K562 (cell line): Measurements from ENCODE around the gene INTS1.

Source experiments
- CBX1 ChIP-seq: sonication (generic); IDR thresholded peaks from 2 replicates; pipeline ENCODE4 v1.6.1; 2016; ENCODE audit warnings: antibody characterized with exemption, low read depth, mild to moderate bottlenecking
- E2F4 ChIP-seq: sonication (generic); formaldehyde crosslinking; IDR thresholded peaks from 2 replicates; pipeline ENCODE4 v1.8.0; 2022; ENCODE audit warnings: mild to moderate bottlenecking, low read depth, missing genetic modification reagents
- EHMT2 ChIP-seq: fragments of 450-650 bp; IDR thresholded peaks from 2 replicates; pipeline ENCODE4 v1.6.1; 2018; ENCODE audit warnings: antibody characterized with exemption
- ELK1 ChIP-seq: sonication (generic); formaldehyde crosslinking; IDR thresholded peaks from 2 replicates; pipeline ENCODE4 v1.8.1; 2022; ENCODE audit warnings: missing genetic modification reagents
- EZH2 ChIP-seq: IDR thresholded peaks from 2 replicates; pipeline ENCODE4 v1.6.1; 2012; ENCODE audit warnings: low read depth, mild to moderate bottlenecking, inconsistent platforms, low read length, borderline replicate concordance
- HDAC2 ChIP-seq: fragments of 450-650 bp; IDR thresholded peaks from 2 replicates; pipeline ENCODE4 v1.6.1; 2016; ENCODE audit warnings: mild to moderate bottlenecking
- MAX ChIP-seq: sonication (generic); formaldehyde crosslinking; IDR thresholded peaks from 2 replicates; pipeline ENCODE4 v1.9.0; 2022; ENCODE audit warnings: mild to moderate bottlenecking, missing genetic modification reagents
- NFRKB ChIP-seq: fragments of 450-650 bp; IDR thresholded peaks from 2 replicates; pipeline ENCODE4 v1.6.1; 2016; ENCODE audit warnings: low read depth
- PREB ChIP-seq: sonication (generic); formaldehyde crosslinking; IDR thresholded peaks from 2 replicates; pipeline ENCODE4 v1.8.1; 2023; ENCODE audit warnings: mild to moderate bottlenecking, missing genetic modification reagents
- RAD21 ChIP-seq, 2 experiments: fragments of 250-450 bp in 1 of 2; fragments of 450-650 bp in 1 of 2; sonication (Bioruptor Pico) in 1 of 2; formaldehyde crosslinking in 1 of 2; IDR thresholded peaks in 1 of 2; conservative IDR thresholded peaks in 1 of 2; 2 replicates each; pipeline versions ENCODE4 v1.4.0 to v1.8.0; 2020 to 2022; ENCODE audit warnings: mild to moderate bottlenecking in 2 of 2, moderate library complexity in 1 of 2
- RCOR1 ChIP-seq, 2 experiments: IDR thresholded peaks; 2 replicates each; pipeline ENCODE4 v1.6.1; 2012; ENCODE audit warnings: low read depth in 2 of 2, low read length in 2 of 2, borderline replicate concordance in 1 of 2, improper control_type of control experiment in 1 of 2
- REST ChIP-seq, 2 experiments: fragments of 450-650 bp; formaldehyde crosslinking in 1 of 2; IDR thresholded peaks; 2 replicates each; pipeline versions ENCODE4 v1.4.0 to v1.6.1; 2014 to 2020; ENCODE audit warnings: mild to moderate bottlenecking in 2 of 2, borderline replicate concordance in 1 of 2, low read depth in 1 of 2
- SMARCE1 ChIP-seq: fragments of 450-650 bp; IDR thresholded peaks from 2 replicates; pipeline ENCODE4 v1.7.1; 2016; ENCODE audit warnings: mild to moderate bottlenecking
- THRA ChIP-seq: fragments of 450-650 bp; IDR thresholded peaks from 2 replicates; pipeline ENCODE4 v1.6.1; 2017; ENCODE audit warnings: mild to moderate bottlenecking, moderate library complexity

- TF ChIP-seq THRA (no peak), HDAC2 (no peak), SMARCE1 (no peak), EHMT2 (no peak), NFRKB (no peak), REST (IDR thresholded peaks at IDR 0.05; ENCODE audit: borderline replicate concordance) (no peak), REST (CRISPR knock-in tag; IDR thresholded peaks at IDR 0.05; ENCODE audit: low read depth) (no peak), RAD21 (CRISPR knock-in tag; conservative IDR thresholded peaks at IDR 0.05 in 1 of 2, IDR thresholded peaks at IDR 0.05 in 1 of 2) (no peak), PREB (CRISPR knock-in tag) (no peak), MAX (CRISPR knock-in tag) (no peak), E2F4 (CRISPR knock-in tag) (no peak), CBX1 (no peak), RCOR1 (IDR thresholded peaks at IDR 0.05; ENCODE audit: borderline replicate concordance in 1 of 2, low read depth in 2 of 2, low read length in 2 of 2) (no peak), EZH2 (no peak), ELK1 (CRISPR knock-in tag) (no peak)
Observed at GRCh38 chr7:1470901-1471300, 33.3 kb downstream of the INTS1 start.
